Astrocyte (in vitro differentiated cells and primary cell): ENCODE measurements around the gene PIK3C3.

ENCODE experiments used
- CTCF ChIP-seq: IDR thresholded peaks from 2 replicates; pipeline ENCODE4 v1.5.1; 2011; ENCODE audit warnings: low read depth, mild to moderate bottlenecking, inconsistent platforms, low read length, moderate library complexity; ENCODE audit not compliant: insufficient read depth
- EZH2 ChIP-seq: IDR thresholded peaks from 2 replicates; pipeline ENCODE4 v1.6.1; 2012; ENCODE audit warnings: mild to moderate bottlenecking, low read length, inconsistent platforms; ENCODE audit not compliant: insufficient read depth

GRCh38 chr18:41936471-41937134 lies 18.4 kb upstream of the PIK3C3 start:
- no peak for TF ChIP-seq EZH2
- no peak for TF ChIP-seq CTCF
